ENCODE measurements around the gene SPATS2. TPM values are rescaled to one million over a fixed set of nuclear protein-coding genes. Genes with fewer than 3 reads are reported as not detected.
A peak's percentile ranks its signal among the peaks of the same experiment; 100 is the strongest.

Gene SPATS2
- total RNA-seq, 1 donor from 2014 or later, result 21.3 TPM

DNA sequence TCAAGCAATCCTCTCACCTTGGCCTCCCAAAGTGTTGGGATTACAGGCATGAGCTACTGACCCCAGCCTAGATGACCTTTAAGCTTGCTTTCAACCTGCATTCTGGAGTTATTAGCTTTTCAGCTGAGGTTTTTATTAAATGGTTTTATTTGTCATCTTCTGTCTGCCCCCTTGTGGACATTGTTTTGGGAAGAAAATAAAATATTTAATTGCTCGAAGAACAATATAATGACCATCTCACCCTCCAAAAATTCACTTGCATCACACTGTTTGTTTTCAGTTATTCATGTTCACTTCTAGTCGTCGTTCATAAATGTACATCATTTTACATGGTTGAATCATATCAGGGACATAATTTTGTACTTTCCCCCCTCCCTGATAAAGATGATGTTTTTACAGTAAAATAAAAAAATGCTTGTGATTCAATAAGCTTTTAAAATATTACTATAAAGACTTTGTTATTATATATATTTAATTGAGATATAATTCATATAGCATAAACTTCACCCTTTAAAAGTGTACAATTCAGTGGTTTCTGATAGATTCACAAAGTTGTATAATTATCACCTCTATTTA, 10.1 kb upstream of the SPATS2 start:
- no peaks in the 10 kb centered on the region for H3K36me3 ChIP-seq (ENCODE audit: control insufficient read depth, insufficient read depth, low read length)
- DNase-seq (ENCODE audit: low read depth) (peak; percentile 67), FAIRE-seq (no peak)
- TF ChIP-seq, protein P1, sequence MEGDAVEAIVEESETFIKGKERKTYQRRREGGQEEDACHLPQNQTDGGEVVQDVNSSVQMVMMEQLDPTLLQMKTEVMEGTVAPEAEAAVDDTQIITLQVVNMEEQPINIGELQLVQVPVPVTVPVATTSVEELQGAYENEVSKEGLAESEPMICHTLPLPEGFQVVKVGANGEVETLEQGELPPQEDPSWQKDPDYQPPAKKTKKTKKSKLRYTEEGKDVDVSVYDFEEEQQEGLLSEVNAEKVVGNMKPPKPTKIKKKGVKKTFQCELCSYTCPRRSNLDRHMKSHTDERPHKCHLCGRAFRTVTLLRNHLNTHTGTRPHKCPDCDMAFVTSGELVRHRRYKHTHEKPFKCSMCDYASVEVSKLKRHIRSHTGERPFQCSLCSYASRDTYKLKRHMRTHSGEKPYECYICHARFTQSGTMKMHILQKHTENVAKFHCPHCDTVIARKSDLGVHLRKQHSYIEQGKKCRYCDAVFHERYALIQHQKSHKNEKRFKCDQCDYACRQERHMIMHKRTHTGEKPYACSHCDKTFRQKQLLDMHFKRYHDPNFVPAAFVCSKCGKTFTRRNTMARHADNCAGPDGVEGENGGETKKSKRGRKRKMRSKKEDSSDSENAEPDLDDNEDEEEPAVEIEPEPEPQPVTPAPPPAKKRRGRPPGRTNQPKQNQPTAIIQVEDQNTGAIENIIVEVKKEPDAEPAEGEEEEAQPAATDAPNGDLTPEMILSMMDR (IDR thresholded peaks at IDR 0.05; ENCODE audit: insufficient read depth, low read length, severe bottlenecking), result peak; percentile 22
- H3K27me3 ChIP-seq (ENCODE audit: control insufficient read depth, insufficient read depth, low read length), result no peaks in the 10 kb centered on the region
- no peak overlapping the region for H3K4me3 ChIP-seq (ENCODE audit: low read depth, low read length)

DNA sequence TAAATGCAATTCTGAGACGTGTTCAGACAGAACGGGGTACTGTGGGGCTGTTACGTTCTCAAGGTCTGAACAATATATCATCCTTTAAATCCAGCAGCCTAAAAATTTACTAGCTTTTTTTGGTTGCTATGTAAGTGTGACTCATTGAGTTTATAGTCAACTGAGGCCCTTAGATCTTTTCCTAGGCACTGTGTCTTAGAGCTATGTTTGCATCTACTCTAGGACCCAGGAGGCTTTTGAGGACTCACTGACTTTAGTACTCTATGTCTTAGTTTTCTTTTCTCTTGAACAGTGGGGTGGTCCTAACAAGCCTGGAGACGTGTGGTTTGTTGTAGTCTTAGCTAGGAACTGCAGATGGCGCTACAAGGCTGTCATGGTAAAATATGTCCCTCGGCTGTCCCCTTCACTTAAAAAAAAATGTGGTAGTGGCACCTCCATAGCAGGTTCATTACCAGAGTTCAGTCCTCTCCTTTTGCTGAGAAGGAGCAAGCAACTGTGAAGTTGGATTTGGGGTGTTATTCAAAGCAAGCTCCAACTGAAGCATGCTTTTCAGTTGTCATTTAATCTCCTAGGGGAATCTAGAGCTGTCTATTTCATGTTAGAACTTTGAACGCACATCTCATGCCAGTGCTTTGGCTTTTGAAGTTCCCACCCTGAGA, 8.7 kb upstream of the SPATS2 start:
- H3K36me3 ChIP-seq (ENCODE audit: control insufficient read depth, insufficient read depth, low read length), result no peaks in the 10 kb centered on the region
- TF ChIP-seq, protein P1 (IDR thresholded peaks at IDR 0.05; ENCODE audit: insufficient read depth, low read length, severe bottlenecking), result peak; percentile 79
- no peak overlapping the region for H3K4me3 ChIP-seq (ENCODE audit: low read depth, low read length)
- FAIRE-seq, result no peak
- H3K27me3 ChIP-seq (ENCODE audit: control insufficient read depth, insufficient read depth, low read length), result no peaks in the 10 kb centered on the region
- peak; percentile 60 for DNase-seq (ENCODE audit: low read depth)

DNA sequence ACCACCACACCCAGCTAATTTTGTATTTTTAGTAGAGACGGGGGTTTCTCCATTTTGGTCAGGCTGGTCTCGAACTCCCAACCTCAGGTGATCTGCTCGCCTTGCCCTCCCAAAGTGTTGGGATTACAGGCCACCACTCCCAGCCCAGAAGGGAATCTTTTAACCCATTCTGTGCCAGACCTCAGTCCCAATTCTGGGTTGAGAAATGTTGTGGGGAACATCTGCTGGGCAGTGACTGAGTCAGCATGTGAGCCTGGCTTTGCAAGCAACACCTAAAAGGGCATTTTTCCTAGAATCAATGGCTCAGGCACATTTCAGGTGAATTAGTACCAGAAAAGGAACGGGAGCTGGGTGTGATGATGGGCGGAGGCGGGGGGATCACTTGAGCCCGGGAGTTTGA, 7.6 kb upstream of the SPATS2 start:
- FAIRE-seq, result no peak
- TF ChIP-seq, protein P1 (IDR thresholded peaks at IDR 0.05; ENCODE audit: insufficient read depth, low read length, severe bottlenecking), result no peak

DNA sequence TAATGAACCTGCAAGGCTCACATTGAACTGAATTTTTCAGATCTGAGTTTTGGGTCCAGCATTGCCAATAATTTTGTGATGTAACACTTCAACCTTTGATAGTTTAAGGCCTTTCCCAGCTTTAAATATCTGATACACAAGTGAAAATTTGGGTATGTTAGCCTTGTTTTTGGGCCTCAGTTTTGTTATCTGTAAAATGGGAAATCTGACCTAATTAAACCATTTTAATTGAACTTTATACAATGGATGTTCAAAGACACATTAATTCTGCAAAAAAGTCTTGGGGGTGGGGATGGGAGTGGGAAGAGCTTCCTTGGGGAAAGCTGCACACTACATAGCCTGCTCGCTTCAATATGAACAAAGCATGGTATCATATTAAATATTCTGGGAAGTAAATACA, 5.2 kb upstream of the SPATS2 start:
- DNase-seq (ENCODE audit: low read depth) (no peak), FAIRE-seq (no peak)
- H3K4me3 ChIP-seq (ENCODE audit: low read depth, low read length), result no peak overlapping the region
- H3K27me3 ChIP-seq (ENCODE audit: control insufficient read depth, insufficient read depth, low read length), result no peaks in the 10 kb centered on the region
- H3K36me3 ChIP-seq (ENCODE audit: control insufficient read depth, insufficient read depth, low read length), result no peaks in the 10 kb centered on the region
- TF ChIP-seq, protein P1 (IDR thresholded peaks at IDR 0.05; ENCODE audit: insufficient read depth, low read length, severe bottlenecking), result no peak

More for the DNA sequence above, 7.6 kb upstream of the SPATS2 start:
- H3K4me3 ChIP-seq (ENCODE audit: low read depth, low read length), result no peak overlapping the region
- DNase-seq (ENCODE audit: low read depth), result no peak
- H3K27me3 ChIP-seq (ENCODE audit: control insufficient read depth, insufficient read depth, low read length), result no peaks in the 10 kb centered on the region
- no peaks in the 10 kb centered on the region for H3K36me3 ChIP-seq (ENCODE audit: control insufficient read depth, insufficient read depth, low read length)

DNA sequence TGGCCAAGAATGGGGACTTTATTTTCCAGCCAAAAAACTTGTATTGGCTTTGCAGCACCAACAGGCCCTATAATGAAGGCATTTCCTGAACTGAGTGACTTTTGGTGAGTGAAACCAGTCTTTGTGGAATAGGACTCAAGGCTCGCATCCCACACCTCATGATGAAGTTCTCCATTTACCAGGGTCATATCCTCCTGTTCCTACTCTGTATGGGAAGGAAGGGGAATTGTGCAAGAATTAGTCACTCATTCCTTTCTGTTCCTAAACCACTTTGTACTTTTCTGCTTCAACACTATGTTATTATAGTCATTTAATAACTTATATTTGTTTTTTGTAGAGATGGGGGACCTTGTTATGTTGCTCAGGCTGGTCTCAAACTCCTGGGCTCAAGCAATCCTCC, 2.3 kb upstream of the SPATS2 start:
- no peaks in the 10 kb centered on the region for H3K27me3 ChIP-seq (ENCODE audit: control insufficient read depth, insufficient read depth, low read length)
- DNase-seq (ENCODE audit: low read depth) (peak; percentile 89), FAIRE-seq (no peak)
- TF ChIP-seq, protein P1 (IDR thresholded peaks at IDR 0.05; ENCODE audit: insufficient read depth, low read length, severe bottlenecking), result no peak
- no peak overlapping the region for H3K4me3 ChIP-seq (ENCODE audit: low read depth, low read length)
- H3K36me3 ChIP-seq (ENCODE audit: control insufficient read depth, insufficient read depth, low read length), result no peaks in the 10 kb centered on the region
